ENCODE data around the gene TOM1L1.

TOM1L1 gene

DNA sequence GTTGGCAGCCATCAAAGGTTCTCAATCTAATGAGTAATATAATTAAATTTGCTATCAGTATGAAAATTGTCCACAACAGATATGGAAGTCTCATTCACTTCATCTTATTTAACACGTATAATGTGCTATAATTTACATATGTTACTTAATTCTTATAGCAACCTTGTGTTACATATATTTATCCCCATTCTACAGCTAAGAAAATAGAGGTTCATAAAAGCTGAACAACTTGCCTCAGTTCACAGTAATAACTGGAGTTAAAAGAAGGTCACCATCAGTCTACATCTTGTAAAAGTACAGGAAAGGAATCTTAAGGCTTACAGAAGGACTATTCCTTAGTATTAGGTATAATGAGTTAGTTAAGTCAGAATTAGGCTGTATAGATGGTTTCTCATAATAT is 95.8 kb downstream of the TOM1L1 start:
- TF ChIP-seq, protein P1, sequence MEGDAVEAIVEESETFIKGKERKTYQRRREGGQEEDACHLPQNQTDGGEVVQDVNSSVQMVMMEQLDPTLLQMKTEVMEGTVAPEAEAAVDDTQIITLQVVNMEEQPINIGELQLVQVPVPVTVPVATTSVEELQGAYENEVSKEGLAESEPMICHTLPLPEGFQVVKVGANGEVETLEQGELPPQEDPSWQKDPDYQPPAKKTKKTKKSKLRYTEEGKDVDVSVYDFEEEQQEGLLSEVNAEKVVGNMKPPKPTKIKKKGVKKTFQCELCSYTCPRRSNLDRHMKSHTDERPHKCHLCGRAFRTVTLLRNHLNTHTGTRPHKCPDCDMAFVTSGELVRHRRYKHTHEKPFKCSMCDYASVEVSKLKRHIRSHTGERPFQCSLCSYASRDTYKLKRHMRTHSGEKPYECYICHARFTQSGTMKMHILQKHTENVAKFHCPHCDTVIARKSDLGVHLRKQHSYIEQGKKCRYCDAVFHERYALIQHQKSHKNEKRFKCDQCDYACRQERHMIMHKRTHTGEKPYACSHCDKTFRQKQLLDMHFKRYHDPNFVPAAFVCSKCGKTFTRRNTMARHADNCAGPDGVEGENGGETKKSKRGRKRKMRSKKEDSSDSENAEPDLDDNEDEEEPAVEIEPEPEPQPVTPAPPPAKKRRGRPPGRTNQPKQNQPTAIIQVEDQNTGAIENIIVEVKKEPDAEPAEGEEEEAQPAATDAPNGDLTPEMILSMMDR (IDR thresholded peaks at IDR 0.05; ENCODE audit: control insufficient read depth, extremely low read depth, insufficient read depth) = no peak
- DNase-seq (ENCODE audit: low read depth) = no peak
- H3K4me3 ChIP-seq (ENCODE audit: low read depth, low read length) = no peak overlapping the region

DNA sequence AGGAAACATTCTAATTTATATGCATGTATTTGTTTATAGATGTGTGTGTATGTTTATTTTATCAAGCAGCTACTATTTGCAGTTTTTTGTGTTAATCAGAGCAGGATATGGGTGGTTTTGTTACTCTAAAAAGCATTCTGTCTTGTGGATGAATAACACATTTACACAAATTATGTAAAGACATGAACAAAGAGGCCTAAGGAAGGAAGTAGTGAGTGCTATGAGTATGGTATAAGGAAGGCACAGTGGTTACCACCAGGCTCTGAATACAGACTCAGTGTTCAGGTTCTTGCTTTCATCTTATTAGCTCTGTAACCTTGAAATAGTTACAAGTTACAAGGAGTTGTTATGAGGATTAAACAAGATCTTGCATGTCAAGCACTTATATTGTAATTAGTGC is 101.8 kb downstream of the TOM1L1 start:
- no peak overlapping the region for H3K4me3 ChIP-seq (ENCODE audit: low read depth, low read length)
- DNase-seq (ENCODE audit: low read depth) = no peak
- TF ChIP-seq, protein P1 (IDR thresholded peaks at IDR 0.05; ENCODE audit: control insufficient read depth, extremely low read depth, insufficient read depth) = no peak

DNA sequence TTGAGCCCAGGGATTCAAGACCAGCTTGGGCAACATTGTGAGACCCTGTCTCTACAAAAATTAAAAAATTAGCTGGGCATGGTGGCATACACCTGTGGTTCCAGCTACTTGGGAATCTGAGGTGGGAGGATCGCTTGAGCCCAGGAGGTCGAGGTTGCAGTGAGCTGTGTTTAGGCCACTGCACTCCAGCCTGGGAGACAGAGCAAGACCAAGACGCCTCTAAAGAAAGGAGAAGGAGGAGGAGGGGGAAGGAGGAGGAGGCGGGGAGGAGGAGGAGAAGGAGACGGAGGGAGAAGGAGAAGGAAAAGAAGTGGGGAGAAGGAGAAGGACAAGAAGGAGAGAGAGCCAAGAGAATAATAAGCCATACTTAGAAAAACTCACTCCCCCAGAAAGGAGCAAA is 103.8 kb downstream of the TOM1L1 start:
- no peak overlapping the region for H3K4me3 ChIP-seq (ENCODE audit: low read depth, low read length)
- DNase-seq (ENCODE audit: low read depth) = no peak
- TF ChIP-seq, protein P1 (IDR thresholded peaks at IDR 0.05; ENCODE audit: control insufficient read depth, extremely low read depth, insufficient read depth) = no peak

DNA sequence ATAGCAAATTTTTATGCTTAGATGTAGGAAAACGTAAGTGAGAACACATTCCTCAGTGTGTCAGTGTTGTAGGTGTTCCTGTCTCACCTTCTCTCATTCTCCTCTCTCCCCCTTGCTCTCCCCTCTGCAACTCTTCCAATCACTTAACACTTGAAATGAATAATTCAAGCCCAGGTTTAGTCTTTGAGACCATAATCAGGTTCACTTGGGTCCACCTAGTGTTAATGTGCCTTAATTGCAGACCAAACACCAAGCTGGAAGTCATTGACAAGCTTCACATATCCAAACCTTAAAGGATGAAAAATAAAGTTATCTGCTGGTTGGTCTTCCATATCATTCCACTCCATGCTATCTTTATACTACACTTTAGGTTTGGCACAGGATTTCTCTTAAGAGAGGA is 104.9 kb downstream of the TOM1L1 start:
- DNase-seq (ENCODE audit: low read depth) = peak; percentile 8
- TF ChIP-seq, protein P1 (IDR thresholded peaks at IDR 0.05; ENCODE audit: control insufficient read depth, extremely low read depth, insufficient read depth) = peak; percentile 61
- H3K4me3 ChIP-seq (ENCODE audit: low read depth, low read length) = no peak overlapping the region
